Measurements from ENCODE around the gene CHMP4B.

CHMP4B gene

DNA sequence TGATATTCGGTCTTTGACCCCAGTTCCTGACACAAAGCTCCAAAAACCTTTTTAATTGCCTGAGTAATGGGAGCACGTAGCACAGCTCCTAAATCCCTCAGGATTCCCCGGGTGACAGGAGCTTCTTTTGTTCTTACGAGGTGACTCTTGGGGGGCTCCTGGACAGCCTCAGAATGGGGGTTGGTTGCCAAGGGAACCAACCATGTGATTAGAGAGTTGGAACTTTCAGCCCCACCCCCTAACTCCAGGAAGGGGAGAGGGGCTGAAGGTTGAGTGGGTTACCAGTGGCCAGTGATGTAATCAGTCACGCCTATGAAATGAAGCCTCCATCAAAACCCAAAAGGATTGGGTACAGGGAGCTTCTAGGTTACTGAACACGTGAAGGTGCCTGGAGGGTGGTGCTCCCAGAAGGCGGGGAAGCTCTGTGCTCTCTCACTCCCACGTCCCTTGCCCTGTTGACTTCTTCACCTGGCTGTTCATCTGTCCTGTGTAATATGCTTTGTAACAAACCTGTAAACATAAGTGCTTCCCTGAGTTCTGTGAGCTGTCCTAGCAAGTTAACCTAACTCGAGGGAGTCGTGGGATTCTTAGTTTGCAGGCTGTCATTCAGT, 89.5 kb downstream of the CHMP4B start:
- no peak for DNase-seq (ENCODE audit: low spot score)
- Histone ChIP-seq H3K4me3 (no peak overlapping the region), H3K27ac (no peak overlapping the region)
- no peak for TF ChIP-seq CTCF (IDR thresholded peaks at IDR 0.05)

GRCh38 chr20:33901132-33901523, 90.0 kb downstream of the CHMP4B start:
- H3K4me3 ChIP-seq = no peak overlapping the region
- TF ChIP-seq CTCF (IDR thresholded peaks at IDR 0.05) = no peak
- no peak overlapping the region for H3K27ac ChIP-seq
- no peak for DNase-seq (ENCODE audit: low spot score)

DNA sequence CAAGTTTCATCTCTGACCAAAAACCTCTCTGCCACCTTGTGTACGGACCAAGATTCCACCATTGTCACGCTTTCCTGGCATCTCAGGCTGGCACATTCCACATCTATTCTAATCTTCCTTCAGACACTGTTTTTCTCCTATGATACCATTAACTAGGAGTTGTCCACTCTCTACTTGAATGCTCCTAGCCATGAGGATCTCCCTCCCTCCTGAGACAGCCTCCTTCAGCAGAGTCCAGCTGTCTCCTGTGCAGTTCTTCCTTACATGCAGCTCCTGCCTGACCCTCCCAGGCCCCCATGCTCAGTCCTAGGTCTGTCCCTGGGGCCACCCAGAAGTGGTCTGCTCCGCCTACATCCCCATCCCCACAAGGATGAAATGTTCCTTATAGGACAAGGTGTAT, 90.9 kb downstream of the CHMP4B start:
- no peak for DNase-seq (ENCODE audit: low spot score)
- H3K27ac ChIP-seq = no peak overlapping the region
- TF ChIP-seq CTCF (IDR thresholded peaks at IDR 0.05) = no peak
- no peak overlapping the region for H3K4me3 ChIP-seq
